GM21737 (cell line): Measurements from ENCODE around the gene TMEM215.

Source experiments
- ATAC-seq: cut with Tn5 transposase; IDR thresholded peaks from one replicate; pipeline ENCODE4 v1.9.1; 2021; ENCODE audit warnings: mild to moderate bottlenecking, moderate library complexity; ENCODE audit not compliant: unreplicated experiment

Gene TMEM215

DNA sequence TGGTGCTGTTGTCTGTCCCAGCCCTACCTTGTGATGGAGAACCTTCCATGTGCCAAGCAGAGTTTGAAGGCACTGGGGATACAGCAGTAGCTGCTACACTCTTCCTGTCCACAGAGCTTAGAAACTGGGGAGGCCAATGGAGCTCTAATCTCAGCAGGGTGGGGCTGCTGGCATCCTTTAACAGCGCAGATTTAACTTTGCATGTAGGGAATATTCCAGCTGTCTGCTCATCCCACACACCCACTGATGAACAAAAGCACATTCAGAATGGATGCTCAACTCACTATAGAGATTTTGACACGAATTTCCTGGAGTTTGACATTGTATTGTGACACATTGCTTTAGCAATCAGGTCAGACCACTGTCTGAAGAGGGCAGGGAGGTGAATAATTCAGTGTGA lies 49.0 kb downstream of the TMEM215 start:
- no peak for ATAC-seq
